NB4 (cell line): ENCODE results near the gene FTCD.

Source experiments
- CTCF ChIP-seq: IDR thresholded peaks from one replicate; pipeline ENCODE4 v1.5.1; 2012; ENCODE audit warnings: low read depth, low read length
- POLR2A ChIP-seq: IDR thresholded peaks from 2 replicates; pipeline ENCODE4 v1.6.1; 2011; ENCODE audit warnings: mild to moderate bottlenecking; ENCODE audit not compliant: insufficient read length; ENCODE audit errors: extremely low read depth

GRCh38 chr21:46156678-46157077, 1.3 kb upstream of the FTCD start:
- TF ChIP-seq CTCF = no peak
- TF ChIP-seq POLR2A = no peak
